GM13976 (cell line): Measurements from ENCODE around the gene MSI2.

Experiments used
- DNase-seq: peaks from one replicate; pipeline ENCODE4 v3.0.0; 2012; ENCODE audit warnings: low spot score
- in situ Hi-C: fragments of 300-500 bp; cut with MboI; formaldehyde crosslinking; loops from one replicate; pipeline ENCODE4 v1.12.0; 2022; ENCODE audit warnings: low sequenced_read_pairs, mixed read lengths, inconsistent platforms; ENCODE audit not compliant: unreplicated experiment
- TF ChIP-seq, protein P1 (sequence below): IDR thresholded peaks from 2 replicates; pipeline ENCODE4 v1.5.1; 2012; ENCODE audit warnings: borderline replicate concordance, mild to moderate bottlenecking; ENCODE audit not compliant: insufficient read depth; ENCODE audit errors: extremely low read depth, missing control alignments, control extremely low read depth

The MSI2 gene

DNA sequence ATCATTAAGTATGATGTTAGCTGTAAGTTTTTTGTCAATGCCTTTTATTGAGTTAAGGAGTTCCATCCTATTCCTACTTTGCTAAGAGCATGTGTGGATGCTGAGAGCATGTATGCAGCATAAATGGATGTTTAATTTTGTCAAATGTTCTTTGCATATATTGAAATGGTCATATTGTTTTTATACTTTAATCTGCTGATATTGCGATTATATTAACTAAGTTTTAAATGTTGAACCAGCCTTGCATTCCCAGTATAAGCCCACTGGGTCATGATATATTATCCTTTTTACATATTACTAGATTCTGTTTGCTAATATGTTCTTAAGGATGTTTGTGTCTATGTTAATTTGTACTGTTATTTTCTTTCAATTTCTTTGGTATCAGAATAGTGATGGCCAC lies 435.6 kb downstream of the MSI2 start:
- no peak for DNase-seq
- in situ Hi-C loops = no loop called here
- TF ChIP-seq, protein P1, sequence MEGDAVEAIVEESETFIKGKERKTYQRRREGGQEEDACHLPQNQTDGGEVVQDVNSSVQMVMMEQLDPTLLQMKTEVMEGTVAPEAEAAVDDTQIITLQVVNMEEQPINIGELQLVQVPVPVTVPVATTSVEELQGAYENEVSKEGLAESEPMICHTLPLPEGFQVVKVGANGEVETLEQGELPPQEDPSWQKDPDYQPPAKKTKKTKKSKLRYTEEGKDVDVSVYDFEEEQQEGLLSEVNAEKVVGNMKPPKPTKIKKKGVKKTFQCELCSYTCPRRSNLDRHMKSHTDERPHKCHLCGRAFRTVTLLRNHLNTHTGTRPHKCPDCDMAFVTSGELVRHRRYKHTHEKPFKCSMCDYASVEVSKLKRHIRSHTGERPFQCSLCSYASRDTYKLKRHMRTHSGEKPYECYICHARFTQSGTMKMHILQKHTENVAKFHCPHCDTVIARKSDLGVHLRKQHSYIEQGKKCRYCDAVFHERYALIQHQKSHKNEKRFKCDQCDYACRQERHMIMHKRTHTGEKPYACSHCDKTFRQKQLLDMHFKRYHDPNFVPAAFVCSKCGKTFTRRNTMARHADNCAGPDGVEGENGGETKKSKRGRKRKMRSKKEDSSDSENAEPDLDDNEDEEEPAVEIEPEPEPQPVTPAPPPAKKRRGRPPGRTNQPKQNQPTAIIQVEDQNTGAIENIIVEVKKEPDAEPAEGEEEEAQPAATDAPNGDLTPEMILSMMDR = no peak

DNA sequence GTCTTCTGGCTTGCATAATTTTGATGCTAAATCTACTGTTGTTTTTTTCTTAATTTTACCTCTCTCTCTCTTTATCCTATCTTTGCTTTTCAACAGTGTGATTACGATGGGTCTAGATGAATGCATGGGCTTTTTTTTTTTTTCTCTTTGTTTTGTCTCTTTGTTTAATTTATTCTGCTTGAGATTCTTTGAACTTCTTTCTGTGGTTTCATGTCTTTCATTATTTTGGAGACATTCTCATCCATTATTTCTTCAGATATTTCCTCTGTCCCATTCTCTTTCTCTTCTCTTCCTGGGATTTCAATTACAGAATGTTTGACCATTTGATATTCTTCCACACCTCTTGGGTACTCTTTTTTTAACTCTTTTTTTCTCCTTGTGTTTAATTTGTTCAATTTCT lies 436.4 kb downstream of the MSI2 start:
- TF ChIP-seq, protein P1 = no peak
- DNase-seq = no peak
- in situ Hi-C loops = no loop called here

DNA sequence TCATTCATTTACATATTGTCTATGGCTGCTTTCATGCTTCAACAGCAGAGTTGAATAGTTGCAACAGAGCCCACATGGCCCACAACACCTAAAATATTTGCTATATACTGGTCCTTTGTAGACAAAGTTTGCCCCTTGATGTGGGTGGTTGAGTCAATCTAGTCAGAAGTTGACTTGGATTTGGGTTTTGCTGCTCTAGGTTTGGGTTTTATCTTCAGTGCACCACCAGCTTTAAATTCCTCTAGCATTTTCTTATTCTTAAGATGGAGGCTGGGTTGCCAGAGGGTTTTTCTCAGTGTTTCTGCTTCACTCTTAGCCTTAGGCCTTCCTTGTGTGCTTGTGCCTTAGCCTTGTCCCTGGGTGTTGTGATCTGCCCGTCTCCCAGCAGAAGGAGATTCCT lies 437.7 kb downstream of the MSI2 start:
- TF ChIP-seq, protein P1 = no peak
- in situ Hi-C loops = no loop called here
- no peak for DNase-seq

DNA sequence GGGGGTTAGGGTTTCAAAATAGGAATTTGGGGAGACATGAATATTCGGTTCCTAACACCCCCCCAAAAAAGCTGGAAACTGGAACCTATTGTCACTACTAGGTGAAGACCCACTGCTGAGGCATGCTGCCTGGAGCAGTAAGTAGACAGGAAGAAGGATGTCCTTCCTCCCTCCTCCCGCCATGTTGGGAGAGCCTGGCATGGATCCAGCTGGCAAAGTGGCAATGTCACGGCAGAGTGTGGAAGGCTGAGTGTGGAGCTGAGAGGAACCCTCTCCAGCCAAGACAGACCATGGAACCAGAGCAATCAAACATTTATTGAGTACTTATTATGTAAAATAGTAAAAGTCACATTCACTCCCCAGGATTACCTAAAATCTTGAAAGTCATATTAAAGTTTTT lies 439.7 kb downstream of the MSI2 start:
- no peak for DNase-seq
- in situ Hi-C loops = no loop called here
- TF ChIP-seq, protein P1 = no peak

DNA sequence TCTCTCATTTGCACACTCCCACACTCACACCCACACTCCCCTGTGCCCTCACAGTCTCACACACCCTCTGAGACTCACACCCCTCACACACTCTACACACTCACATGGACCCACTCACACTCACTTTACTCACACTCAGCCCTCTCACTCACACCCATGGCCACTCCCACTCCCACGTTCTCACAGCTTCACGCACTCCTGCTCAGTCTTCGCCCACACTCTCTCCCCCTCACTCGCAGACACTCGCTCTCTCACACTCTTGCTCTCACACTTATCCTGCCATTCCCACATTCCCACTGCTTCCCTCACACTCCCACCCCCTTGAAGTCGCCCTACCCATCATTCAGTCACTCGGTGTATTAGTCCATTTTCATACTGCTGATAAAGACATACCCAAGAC lies 440.9 kb downstream of the MSI2 start:
- DNase-seq = no peak
- TF ChIP-seq, protein P1 = no peak
- in situ Hi-C loops = no loop called here

DNA sequence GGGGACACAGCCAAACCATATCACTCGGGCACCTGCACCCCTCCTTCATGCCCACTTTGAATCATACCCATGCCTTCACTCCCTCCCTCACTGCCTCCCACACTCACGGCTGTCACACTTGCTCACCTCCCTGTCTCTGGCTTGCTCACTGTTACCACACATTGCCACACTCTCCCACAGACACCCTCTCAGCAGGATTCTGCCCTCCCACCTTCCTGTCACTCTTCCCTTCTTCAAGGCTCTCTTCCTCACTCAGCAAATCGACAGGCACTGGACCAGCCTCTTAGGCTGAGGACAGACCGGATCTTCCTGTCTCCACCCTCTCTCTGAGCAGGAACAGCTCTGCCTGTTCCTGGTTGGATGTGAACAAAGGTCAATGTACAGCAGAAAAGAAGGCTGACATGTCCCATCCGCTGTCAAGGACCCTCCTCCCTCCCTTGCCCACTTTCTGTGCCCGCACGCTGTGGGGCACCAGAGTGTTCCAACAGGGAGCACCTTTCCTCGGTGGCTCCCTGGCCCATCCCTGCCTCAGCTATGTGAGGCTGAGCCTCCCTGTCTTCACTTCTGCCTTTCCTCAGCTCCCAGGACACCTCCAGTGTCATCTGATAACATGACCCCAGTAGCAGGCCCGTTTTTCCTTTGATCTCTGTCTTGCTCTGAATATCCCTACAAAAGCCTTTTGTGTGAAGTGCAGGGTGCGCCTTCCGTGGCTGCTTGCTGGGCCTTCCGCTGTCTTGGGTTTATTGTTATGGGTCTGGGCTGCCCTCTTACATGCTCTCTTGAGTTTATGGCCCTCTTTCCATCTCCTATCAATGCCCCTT lies 441.8 kb downstream of the MSI2 start:
- in situ Hi-C loops = no loop called here
- DNase-seq = no peak
- TF ChIP-seq, protein P1 = no peak
